ENCODE data around the gene FAM204A.

GRCh38 chr10:118256209-118256608 is 85.9 kb downstream of the FAM204A start:
- TF ChIP-seq CTCF (IDR thresholded peaks at IDR 0.05; ENCODE audit: low read depth, low read length, poor library complexity, severe bottlenecking) (no peak), EZH2phosphoT487 (IDR thresholded peaks at IDR 0.05; ENCODE audit: borderline replicate concordance, low read length) (no peak)
